Measurements from ENCODE around the gene SCRT2.

GRCh38 chr20:637559-637958 lies 38.0 kb downstream of the SCRT2 start:
- no peak for TF ChIP-seq CTCF (IDR thresholded peaks at IDR 0.05; ENCODE audit: insufficient read depth, low read depth, low read length)
- no peak for TF ChIP-seq EZH2 (IDR thresholded peaks at IDR 0.05; ENCODE audit: insufficient read depth, low read length)

Data from astrocyte (in vitro differentiated cells and primary cell).